GM12873 (cell line): Measurements from ENCODE around the gene ARF6.

ENCODE experiments used
- TF ChIP-seq, protein P1 (sequence below): IDR thresholded peaks from 2 replicates; pipeline ENCODE4 v1.5.1; 2012; ENCODE audit warnings: low read depth, mild to moderate bottlenecking, moderate library complexity, low read length, control low read depth; ENCODE audit not compliant: insufficient read depth; ENCODE audit errors: missing control alignments

ARF6 gene

DNA sequence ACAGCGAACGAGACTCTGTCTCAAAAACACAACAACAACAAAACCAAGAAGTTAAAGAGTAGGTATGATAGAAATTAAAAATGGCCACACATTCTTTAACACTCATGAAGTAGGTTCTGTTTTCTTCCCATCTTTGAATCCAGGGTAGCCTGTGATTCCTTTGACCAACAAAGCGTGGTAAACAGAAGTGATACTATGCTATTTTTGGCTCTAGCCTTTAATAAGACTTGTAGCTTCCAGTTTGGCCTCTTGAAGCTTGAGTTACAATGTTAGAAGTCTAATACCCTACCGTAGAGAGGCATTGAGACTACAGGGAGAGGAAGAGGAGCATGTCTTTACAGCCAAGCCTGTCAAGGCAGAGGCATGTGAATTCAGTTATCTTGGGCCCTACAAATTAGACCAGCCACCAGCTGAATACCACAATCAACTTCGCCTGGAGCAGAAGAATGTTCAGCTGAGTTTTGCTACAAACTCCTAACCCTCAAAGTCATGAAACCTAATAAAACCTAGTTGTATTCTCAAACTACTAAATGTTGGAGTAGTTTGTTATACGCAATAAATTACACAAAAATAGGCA, 35.4 kb upstream of the ARF6 start:
- TF ChIP-seq, protein P1, sequence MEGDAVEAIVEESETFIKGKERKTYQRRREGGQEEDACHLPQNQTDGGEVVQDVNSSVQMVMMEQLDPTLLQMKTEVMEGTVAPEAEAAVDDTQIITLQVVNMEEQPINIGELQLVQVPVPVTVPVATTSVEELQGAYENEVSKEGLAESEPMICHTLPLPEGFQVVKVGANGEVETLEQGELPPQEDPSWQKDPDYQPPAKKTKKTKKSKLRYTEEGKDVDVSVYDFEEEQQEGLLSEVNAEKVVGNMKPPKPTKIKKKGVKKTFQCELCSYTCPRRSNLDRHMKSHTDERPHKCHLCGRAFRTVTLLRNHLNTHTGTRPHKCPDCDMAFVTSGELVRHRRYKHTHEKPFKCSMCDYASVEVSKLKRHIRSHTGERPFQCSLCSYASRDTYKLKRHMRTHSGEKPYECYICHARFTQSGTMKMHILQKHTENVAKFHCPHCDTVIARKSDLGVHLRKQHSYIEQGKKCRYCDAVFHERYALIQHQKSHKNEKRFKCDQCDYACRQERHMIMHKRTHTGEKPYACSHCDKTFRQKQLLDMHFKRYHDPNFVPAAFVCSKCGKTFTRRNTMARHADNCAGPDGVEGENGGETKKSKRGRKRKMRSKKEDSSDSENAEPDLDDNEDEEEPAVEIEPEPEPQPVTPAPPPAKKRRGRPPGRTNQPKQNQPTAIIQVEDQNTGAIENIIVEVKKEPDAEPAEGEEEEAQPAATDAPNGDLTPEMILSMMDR = no peak

DNA sequence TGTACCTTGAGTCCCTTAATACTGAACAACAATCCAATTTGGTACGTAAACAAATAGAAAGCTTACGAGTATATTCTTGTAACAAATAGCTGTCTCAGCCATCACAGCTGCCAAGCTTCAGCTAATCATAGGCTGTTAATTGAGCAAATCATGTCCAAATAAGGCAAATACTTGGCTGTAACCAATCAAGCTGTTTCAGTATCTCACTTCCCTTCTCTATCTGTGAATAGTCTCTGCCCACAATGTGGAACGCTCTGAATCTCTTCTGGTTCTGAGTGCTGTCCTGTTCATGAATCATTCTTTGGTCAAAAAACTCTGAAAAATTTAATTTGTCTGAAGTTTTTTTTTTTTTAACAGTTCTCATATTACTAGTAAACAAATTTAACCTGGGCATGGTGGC, 34.5 kb upstream of the ARF6 start:
- TF ChIP-seq, protein P1 = no peak

DNA sequence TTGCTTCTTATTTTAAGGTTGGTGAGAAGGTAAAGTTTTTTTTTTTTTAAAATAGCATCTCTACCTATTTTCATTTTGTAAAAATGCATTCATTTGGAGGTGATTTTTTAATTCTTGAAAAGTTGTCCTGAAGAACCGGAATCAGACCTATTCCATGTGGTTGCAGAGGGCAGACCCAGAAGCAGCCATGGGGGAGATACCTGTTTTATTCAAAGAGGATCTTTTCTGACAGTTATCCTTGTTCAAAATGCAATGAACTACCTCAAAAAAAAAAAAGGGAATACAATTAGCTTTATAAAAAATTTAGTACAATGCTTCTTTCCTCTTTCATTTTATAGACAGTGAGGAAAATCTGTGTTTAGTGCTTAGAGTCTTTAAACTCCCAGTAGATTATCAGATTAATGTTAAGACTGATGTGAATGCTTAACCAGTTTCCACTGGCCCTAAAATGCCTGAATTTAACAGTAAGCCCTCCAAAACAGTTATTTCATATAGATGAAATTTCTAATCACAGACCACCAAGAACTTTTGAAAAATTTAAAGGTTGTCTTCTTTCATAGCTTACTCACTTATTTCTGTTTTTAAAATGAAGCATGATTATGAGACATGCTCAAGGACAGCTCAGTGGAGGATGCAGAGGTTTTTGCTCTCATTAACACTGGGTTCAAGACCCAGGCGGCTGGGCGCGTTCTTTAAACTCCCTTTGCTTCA, 31.7 kb upstream of the ARF6 start:
- TF ChIP-seq, protein P1 = no peak

DNA sequence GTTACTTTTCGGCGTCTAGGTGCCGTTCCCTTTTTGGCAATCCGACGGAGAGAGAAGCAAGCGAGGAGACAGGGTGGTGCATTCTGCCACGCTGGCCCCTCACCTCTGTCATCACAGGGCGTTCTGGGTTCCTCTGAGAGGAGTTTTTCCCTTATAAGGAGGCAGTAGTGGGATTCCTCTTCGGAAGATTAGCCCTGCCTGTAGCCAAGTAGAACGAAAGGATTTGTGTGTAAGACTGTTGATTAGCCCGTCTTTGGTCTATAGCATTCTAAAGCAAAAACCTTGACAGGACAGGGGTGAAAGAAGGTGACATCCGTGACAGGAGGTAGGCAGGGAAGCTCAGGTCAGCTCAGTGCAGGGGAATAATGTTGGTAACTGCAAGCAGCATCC, 31.2 kb upstream of the ARF6 start:
- TF ChIP-seq, protein P1 = no peak

DNA sequence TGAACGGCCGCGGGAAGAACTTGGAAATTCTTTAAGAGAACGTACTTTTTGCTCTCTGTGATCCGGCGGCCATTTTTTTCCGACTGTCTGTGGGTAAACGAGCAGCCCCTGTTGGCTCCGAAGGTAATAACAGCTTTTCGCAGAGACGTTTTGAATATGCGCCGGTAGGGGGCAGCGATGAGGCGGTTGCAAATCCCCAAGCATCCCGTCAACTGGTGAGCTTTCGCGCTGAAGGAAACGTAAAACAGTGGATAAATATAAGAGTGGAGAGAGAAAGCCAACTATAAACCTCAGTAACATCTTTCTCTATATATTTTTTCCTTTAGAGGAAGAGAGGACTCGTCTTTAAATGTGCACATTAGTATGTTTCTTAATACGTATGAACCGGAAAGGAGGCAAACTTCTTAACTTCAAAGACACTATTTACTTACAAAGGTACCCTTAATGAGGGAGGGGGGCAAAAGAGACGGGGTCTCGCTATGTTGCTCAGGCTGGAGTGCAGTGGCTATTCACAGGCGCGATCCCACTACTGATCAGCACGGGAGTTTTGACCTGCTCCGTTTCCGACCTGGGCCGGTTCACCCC, 30.7 kb upstream of the ARF6 start:
- TF ChIP-seq, protein P1 = peak; percentile 100

DNA sequence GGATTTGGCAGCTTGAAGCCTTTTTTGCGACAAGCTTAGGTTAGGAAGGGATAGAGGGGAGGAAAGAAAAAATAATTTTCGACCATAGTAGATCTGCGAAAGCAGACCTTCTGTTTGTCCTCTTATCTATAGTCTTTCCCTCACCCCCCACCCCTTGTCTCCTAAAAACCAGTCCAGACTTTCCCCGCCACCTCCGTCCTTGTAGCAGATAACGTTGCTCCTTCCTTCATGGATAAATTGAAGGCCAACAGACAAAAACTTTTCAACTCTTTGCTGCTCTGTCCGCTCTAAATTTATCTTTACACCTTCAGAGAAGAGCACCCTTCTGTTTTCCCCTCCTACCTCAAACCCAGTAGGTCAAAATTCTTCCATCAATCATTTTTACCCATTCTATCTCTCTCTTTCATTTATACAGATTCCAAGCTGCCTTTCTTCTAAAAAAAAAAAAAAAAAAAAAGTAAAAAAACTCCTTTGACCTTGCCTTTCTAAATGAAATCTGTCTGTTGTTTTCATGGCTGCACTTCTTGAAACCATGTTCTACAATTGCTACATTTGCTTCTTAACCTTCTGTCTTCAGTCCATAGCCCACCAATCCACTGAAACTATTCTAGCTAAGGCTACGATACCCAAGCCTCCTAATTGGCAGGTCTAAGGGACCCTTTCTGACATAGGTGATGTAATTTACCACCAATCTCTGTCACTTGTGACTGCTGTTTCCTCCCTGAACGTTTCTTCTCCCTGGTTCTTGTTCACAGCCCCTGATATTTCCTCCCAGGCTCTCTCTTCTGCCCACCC, 29.2 kb upstream of the ARF6 start:
- TF ChIP-seq, protein P1 = no peak

DNA sequence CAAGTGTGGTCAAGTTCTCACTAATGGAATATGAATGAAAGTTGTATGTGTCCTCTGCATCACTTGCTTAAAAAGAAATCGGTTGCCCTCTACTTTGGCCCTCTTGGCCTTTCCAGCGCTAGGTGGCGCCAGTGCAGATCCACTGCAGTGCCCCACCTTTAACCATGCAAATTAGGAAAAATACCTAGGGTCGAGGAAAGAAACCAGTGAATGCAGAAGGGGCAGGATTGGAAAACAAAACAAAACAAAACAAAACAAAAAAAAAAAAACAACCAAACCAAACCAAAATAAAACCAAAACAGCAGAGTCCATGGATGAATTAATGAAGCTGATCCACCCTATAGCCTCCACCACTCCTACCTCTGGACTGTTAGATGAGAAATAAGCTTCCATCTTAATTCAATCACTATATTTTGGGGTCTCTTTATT, 27.4 kb upstream of the ARF6 start:
- TF ChIP-seq, protein P1 = peak; percentile 88
